Astrocyte (in vitro differentiated cells and primary cell): ENCODE measurements around the gene MMRN2. TPM values are rescaled to one million over a fixed set of nuclear protein-coding genes. Genes with fewer than 3 reads are reported as not detected.
"Not testable (repeated sequence)": the region's sequence is repeated elsewhere in the genome, so short reads cannot be mapped to it uniquely, and the experiment has no call there.

Experiments used
- DNase-seq: peaks from one replicate; pipeline ENCODE4 v3.0.0-alpha.2; 2010; ENCODE audit warnings: low read depth
- FAIRE-seq: peaks from 2 replicates; lab custom pipeline; 2011; peaks lifted over from hg19 to GRCh38; lab: Jason Lieb, UNC
- H2AFZ ChIP-seq: 2 replicates; pipeline ENCODE4 v1.6.0; 2012; ENCODE audit warnings: low read depth, low read length, inconsistent platforms
- H3K27ac ChIP-seq: 2 replicates; pipeline ENCODE4 v1.5.1; 2011; ENCODE audit warnings: low read depth, low read length, inconsistent platforms
- H3K27me3 ChIP-seq: 2 replicates; pipeline ENCODE4 v1.6.0; 2011; ENCODE audit warnings: low read length, inconsistent platforms; ENCODE audit not compliant: insufficient read depth
- H3K36me3 ChIP-seq: 2 replicates; pipeline ENCODE4 v1.5.1; 2011; ENCODE audit warnings: low read length, inconsistent platforms; ENCODE audit not compliant: insufficient read depth
- H3K4me1 ChIP-seq: 2 replicates; pipeline ENCODE4 v1.5.1; 2011; ENCODE audit warnings: low read length, inconsistent platforms; ENCODE audit not compliant: insufficient read depth
- H3K4me2 ChIP-seq: 2 replicates; pipeline ENCODE4 v1.6.0; 2012; ENCODE audit warnings: low read length, inconsistent platforms
- H3K4me3 ChIP-seq: 2 replicates; pipeline ENCODE4 v1.5.1; 2011; ENCODE audit warnings: low read depth, mild to moderate bottlenecking, low read length, inconsistent platforms; ENCODE audit not compliant: insufficient read depth
- H3K79me2 ChIP-seq: 2 replicates; pipeline ENCODE4 v1.6.0; 2012; ENCODE audit warnings: mild to moderate bottlenecking, low read length, inconsistent platforms; ENCODE audit not compliant: insufficient read depth
- H3K9ac ChIP-seq: 2 replicates; pipeline ENCODE4 v1.6.0; 2012; ENCODE audit warnings: mild to moderate bottlenecking, low read length, inconsistent platforms
- H3K9me3 ChIP-seq: 2 replicates; pipeline ENCODE4 v1.5.1; 2012; ENCODE audit warnings: low read depth, mild to moderate bottlenecking, low read length, inconsistent platforms; ENCODE audit not compliant: insufficient read depth
- H4K20me1 ChIP-seq: 2 replicates; pipeline ENCODE4 v1.6.0; 2012; ENCODE audit warnings: low read length, inconsistent platforms; ENCODE audit not compliant: insufficient read depth
- H3K27ac Mint-ChIP-seq: one replicate; pipeline ENCODE4 v1.8.0; 2021; ENCODE audit warnings: mild to moderate bottlenecking, mixed read lengths; ENCODE audit not compliant: unreplicated experiment
- H3K27me3 Mint-ChIP-seq: one replicate; pipeline ENCODE4 v1.8.0; 2021; ENCODE audit warnings: low read depth, mixed read lengths; ENCODE audit not compliant: unreplicated experiment
- H3K36me3 Mint-ChIP-seq: one replicate; pipeline ENCODE4 v1.8.0; 2021; ENCODE audit warnings: low read depth, mixed read lengths; ENCODE audit not compliant: unreplicated experiment
- H3K4me1 Mint-ChIP-seq: one replicate; pipeline ENCODE4 v1.8.0; 2021; ENCODE audit warnings: low read depth, mixed read lengths; ENCODE audit not compliant: unreplicated experiment
- H3K4me3 Mint-ChIP-seq: one replicate; pipeline ENCODE4 v1.8.0; 2021; ENCODE audit warnings: mild to moderate bottlenecking, moderate library complexity, mixed read lengths; ENCODE audit not compliant: unreplicated experiment
- H3K9me3 Mint-ChIP-seq: one replicate; pipeline ENCODE4 v1.8.0; 2021; ENCODE audit warnings: mild to moderate bottlenecking, mixed read lengths; ENCODE audit not compliant: unreplicated experiment
- EZH2 ChIP-seq: IDR thresholded peaks from 2 replicates; pipeline ENCODE4 v1.6.1; 2012; ENCODE audit warnings: mild to moderate bottlenecking, low read length, inconsistent platforms; ENCODE audit not compliant: insufficient read depth
- total RNA-seq: library from RNA; stranded (reverse); gene quantifications from 2 replicates; pipeline ENCODE4 v1.2.1, GENCODE V29; 2021
- TF ChIP-seq, protein P1 (sequence below): IDR thresholded peaks from 2 replicates; pipeline ENCODE4 v1.5.1; 2011; ENCODE audit warnings: low read depth, mild to moderate bottlenecking, inconsistent platforms, low read length, moderate library complexity; ENCODE audit not compliant: insufficient read depth

Gene MMRN2
- total RNA-seq, 1 donor from 2014 or later = 0.27 TPM

GRCh38 chr10:86938260-86938659 is 19.2 kb downstream of the MMRN2 start:
- H3K36me3 Mint-ChIP-seq = peaks cover 1% of the 10 kb centered on the region

GRCh38 chr10:86937502-86938154 is 19.8 kb downstream of the MMRN2 start:
- Histone ChIP-seq H2AFZ (no peak overlapping the region), H3K4me2 (no peak overlapping the region), H3K36me3 (no peaks in the 10 kb centered on the region), H3K9me3 (no peaks in the 10 kb centered on the region), H3K4me3 (no peak overlapping the region), H3K9ac (no peak overlapping the region), H3K4me1 (peaks cover 13% of the 10 kb centered on the region), H3K27me3 (no peaks in the 10 kb centered on the region), H3K79me2 (no peaks in the 10 kb centered on the region), H4K20me1 (no peaks in the 10 kb centered on the region), H3K27ac (no peak overlapping the region)
- Mint-ChIP-seq H3K4me1 (peaks cover 13% of the 10 kb centered on the region), H3K27me3 (no peaks in the 10 kb centered on the region), H3K36me3 (no peaks in the 10 kb centered on the region), H3K9me3 (no peaks in the 10 kb centered on the region), H3K4me3 (no peak overlapping the region), H3K27ac (no peak overlapping the region)
- DNase-seq = no peak
- no peak for TF ChIP-seq EZH2
- TF ChIP-seq, protein P1, sequence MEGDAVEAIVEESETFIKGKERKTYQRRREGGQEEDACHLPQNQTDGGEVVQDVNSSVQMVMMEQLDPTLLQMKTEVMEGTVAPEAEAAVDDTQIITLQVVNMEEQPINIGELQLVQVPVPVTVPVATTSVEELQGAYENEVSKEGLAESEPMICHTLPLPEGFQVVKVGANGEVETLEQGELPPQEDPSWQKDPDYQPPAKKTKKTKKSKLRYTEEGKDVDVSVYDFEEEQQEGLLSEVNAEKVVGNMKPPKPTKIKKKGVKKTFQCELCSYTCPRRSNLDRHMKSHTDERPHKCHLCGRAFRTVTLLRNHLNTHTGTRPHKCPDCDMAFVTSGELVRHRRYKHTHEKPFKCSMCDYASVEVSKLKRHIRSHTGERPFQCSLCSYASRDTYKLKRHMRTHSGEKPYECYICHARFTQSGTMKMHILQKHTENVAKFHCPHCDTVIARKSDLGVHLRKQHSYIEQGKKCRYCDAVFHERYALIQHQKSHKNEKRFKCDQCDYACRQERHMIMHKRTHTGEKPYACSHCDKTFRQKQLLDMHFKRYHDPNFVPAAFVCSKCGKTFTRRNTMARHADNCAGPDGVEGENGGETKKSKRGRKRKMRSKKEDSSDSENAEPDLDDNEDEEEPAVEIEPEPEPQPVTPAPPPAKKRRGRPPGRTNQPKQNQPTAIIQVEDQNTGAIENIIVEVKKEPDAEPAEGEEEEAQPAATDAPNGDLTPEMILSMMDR = no peak
- no peak for FAIRE-seq

More at GRCh38 chr10:86938260-86938659, 19.2 kb downstream of the MMRN2 start:
- FAIRE-seq (no peak), DNase-seq (no peak)
- Histone ChIP-seq H4K20me1 (no peaks in the 10 kb centered on the region), H3K9ac (no peak overlapping the region), H3K4me1 (peaks cover 13% of the 10 kb centered on the region), H2AFZ (no peak overlapping the region), H3K27ac (no peak overlapping the region), H3K4me3 (no peak overlapping the region), H3K79me2 (no peaks in the 10 kb centered on the region), H3K9me3 (no peaks in the 10 kb centered on the region), H3K27me3 (no peaks in the 10 kb centered on the region), H3K36me3 (no peaks in the 10 kb centered on the region), H3K4me2 (no peak overlapping the region)
- H3K9me3 Mint-ChIP-seq = no peaks in the 10 kb centered on the region
- H3K27me3 Mint-ChIP-seq = peaks cover under 1% of the 10 kb centered on the region
- TF ChIP-seq EZH2 = no peak
- TF ChIP-seq, protein P1 = no peak
- H3K27ac Mint-ChIP-seq = no peak overlapping the region
- H3K4me1 Mint-ChIP-seq = peaks cover 13% of the 10 kb centered on the region
- no peak overlapping the region for H3K4me3 Mint-ChIP-seq

DNA sequence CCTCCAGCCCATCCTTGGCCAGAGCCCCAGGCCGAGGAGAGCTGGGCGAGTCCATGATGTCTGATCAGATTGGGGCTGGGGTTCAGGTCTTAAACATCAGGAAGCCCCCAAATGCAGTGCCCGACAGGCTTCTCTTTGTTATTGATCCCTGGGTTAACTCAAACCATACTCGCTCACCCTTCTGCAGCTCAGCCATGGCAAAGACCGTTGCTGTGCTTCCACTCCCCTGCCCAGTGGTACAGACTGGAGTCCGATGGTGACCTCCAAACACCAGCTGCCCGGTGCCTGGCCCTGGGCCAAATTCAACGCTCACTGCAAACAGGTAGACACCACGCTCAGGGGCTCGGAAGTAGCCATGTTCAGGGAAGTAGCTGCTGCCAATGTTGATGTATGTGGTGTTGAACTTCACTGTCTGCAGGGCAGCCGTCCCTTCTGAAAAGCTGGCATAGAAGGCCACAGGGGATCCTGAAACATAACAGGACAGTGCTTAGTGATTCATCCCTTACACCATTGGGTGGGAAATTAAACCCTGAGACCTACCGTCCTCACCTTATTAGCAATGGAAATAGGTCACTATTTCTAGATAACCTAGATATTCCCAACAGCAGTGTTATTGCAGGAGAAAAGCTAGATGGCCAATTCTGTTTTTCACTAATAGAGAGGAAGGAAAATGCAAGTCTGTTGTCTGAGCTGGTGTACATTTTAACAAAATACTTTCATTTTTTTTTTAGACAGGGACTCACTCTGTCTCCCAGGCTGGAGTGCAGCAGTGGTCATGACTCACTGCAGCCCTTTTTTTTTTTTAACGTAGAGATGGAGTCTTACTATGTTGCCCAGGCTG is 20.5 kb downstream of the MMRN2 start:
- FAIRE-seq = peak; percentile 58
- H2AFZ ChIP-seq = no peak overlapping the region
- H3K27ac ChIP-seq = no peak overlapping the region
- H3K9me3 ChIP-seq = no peaks in the 10 kb centered on the region
- H3K27me3 Mint-ChIP-seq = no peaks in the 10 kb centered on the region
- no peaks in the 10 kb centered on the region for H4K20me1 ChIP-seq
- no peaks in the 10 kb centered on the region for H3K36me3 ChIP-seq
- peak overlapping the region; percentile 42 for H3K4me2 ChIP-seq
- DNase-seq = peak; percentile 40
- TF ChIP-seq, protein P1 = no peak
- no peak for TF ChIP-seq EZH2
- no peak overlapping the region for H3K4me3 Mint-ChIP-seq
- H3K27ac Mint-ChIP-seq = no peak overlapping the region
- H3K9ac ChIP-seq = no peak overlapping the region
- H3K9me3 Mint-ChIP-seq = no peaks in the 10 kb centered on the region
- no peaks in the 10 kb centered on the region for H3K79me2 ChIP-seq
- peaks cover 13% of the 10 kb centered on the region for H3K4me1 Mint-ChIP-seq
- H3K4me3 ChIP-seq = no peak overlapping the region
- H3K4me1 ChIP-seq = peaks cover 13% of the 10 kb centered on the region
- no peaks in the 10 kb centered on the region for H3K36me3 Mint-ChIP-seq
- H3K27me3 ChIP-seq = no peaks in the 10 kb centered on the region

- not testable (repeated sequence) for H3K27me3 Mint-ChIP-seq, H3K36me3 ChIP-seq, H3K27ac ChIP-seq, H3K9me3 ChIP-seq, H3K36me3 Mint-ChIP-seq, H3K9me3 Mint-ChIP-seq, H3K4me3 ChIP-seq, H3K4me1 ChIP-seq, H3K27me3 ChIP-seq, H4K20me1 ChIP-seq, H3K4me2 ChIP-seq, H2AFZ ChIP-seq, H3K4me3 Mint-ChIP-seq, H3K79me2 ChIP-seq, FAIRE-seq, DNase-seq, H3K9ac ChIP-seq, H3K27ac Mint-ChIP-seq
- H3K4me1 Mint-ChIP-seq = peaks cover 13% of the 10 kb centered on the region
Measured at GRCh38 chr10:86934162-86934711, 23.2 kb downstream of the MMRN2 start.
